Measurements from ENCODE around the gene GLIPR1L2. TPM values are rescaled to one million over a fixed set of nuclear protein-coding genes. Genes with fewer than 3 reads are reported as not detected.

The GLIPR1L2 gene
- total RNA-seq, 1 donor from 2014 or later, result not detected

Other genes starting within 250 kb of the GLIPR1L2 start
- 11.6 TPM for gene KCNC2, start 181.2 kb upstream of the GLIPR1L2 start, total RNA-seq (ENCODE audit: unreplicated experiment)
- gene CAPS2, start 60.8 kb upstream of the GLIPR1L2 start, total RNA-seq (ENCODE audit: unreplicated experiment), result 6.8 TPM
- gene GLIPR1L1, start 56.4 kb upstream of the GLIPR1L2 start, total RNA-seq (ENCODE audit: unreplicated experiment), result not detected
- 0.25 TPM for gene GLIPR1, start 89.7 kb downstream of the GLIPR1L2 start, total RNA-seq (ENCODE audit: unreplicated experiment)
- 57.7 TPM for gene KRR1, start 120.5 kb downstream of the GLIPR1L2 start, total RNA-seq (ENCODE audit: unreplicated experiment)